A673 (cell line): Measurements from ENCODE around the gene PLA2G2E.

ENCODE experiments used
- EZH2 ChIP-seq: fragments of 200-600 bp; sonication (generic); IDR thresholded peaks from 2 replicates; pipeline ENCODE4 v1.6.1; 2017; ENCODE audit warnings: borderline replicate concordance, low read depth, mild to moderate bottlenecking, mixed read lengths, antibody characterized with exemption, low read length; ENCODE audit not compliant: poor library complexity, severe bottlenecking
- TF ChIP-seq, protein P1 (sequence below): fragments of 300-800, 200-600 bp; sonication (generic); conservative IDR thresholded peaks from 2 replicates; pipeline ENCODE4 v1.5.1; 2017; ENCODE audit warnings: low read depth, mild to moderate bottlenecking, antibody characterized with exemption, low read length, moderate library complexity, mixed read lengths

DNA sequence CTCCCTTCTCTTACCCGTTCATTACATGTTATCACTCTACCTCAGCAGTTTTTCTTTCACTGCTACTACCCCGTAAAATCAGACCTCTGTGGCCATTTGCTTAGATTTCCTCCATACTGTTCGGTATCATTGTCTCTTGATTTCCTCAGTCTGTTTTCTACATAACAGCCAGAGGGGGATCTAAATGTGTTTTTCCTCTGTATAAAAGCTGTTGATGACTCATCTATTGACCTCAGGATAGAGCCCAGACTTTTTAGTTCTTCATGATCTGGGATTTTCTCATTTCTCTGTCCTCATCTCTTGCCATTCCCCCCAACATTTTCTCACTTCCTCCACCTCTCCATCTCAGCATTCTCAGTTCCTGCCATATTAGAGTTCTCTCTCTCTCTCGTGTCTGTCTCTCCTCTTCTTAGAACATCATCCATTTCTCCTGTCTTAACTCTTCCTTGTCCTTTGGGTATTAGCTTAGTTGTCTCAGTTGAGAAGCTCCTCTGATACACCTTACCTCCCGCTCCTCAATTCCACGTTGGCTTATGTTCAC is 30.7 kb downstream of the PLA2G2E start:
- TF ChIP-seq, protein P1, sequence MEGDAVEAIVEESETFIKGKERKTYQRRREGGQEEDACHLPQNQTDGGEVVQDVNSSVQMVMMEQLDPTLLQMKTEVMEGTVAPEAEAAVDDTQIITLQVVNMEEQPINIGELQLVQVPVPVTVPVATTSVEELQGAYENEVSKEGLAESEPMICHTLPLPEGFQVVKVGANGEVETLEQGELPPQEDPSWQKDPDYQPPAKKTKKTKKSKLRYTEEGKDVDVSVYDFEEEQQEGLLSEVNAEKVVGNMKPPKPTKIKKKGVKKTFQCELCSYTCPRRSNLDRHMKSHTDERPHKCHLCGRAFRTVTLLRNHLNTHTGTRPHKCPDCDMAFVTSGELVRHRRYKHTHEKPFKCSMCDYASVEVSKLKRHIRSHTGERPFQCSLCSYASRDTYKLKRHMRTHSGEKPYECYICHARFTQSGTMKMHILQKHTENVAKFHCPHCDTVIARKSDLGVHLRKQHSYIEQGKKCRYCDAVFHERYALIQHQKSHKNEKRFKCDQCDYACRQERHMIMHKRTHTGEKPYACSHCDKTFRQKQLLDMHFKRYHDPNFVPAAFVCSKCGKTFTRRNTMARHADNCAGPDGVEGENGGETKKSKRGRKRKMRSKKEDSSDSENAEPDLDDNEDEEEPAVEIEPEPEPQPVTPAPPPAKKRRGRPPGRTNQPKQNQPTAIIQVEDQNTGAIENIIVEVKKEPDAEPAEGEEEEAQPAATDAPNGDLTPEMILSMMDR, result no peak
- no peak for TF ChIP-seq EZH2
